Uterus (tissue), 4 donors: Measurements from ENCODE around the gene SMARCA4. TPM values are rescaled to one million over a fixed set of nuclear protein-coding genes. Genes with fewer than 3 reads are reported as not detected.
A peak's percentile ranks its signal among the peaks of the same experiment; 100 is the strongest.

ENCODE experiments used
- DNase-seq, 2 donors: peaks; one replicate each; pipeline ENCODE4 v3.0.0-alpha.2; 2019 to 2020
- H3K27ac ChIP-seq, 2 donors: fragments of 200-600 bp; sonication (generic); 1 replicate in 1 of 2; 2 replicates in 1 of 2; pipeline ENCODE4 v1.5.1; 2016 to 2018
- H3K27me3 ChIP-seq, 2 donors: fragments of 200-600 bp; sonication (generic); one replicate each; pipeline ENCODE4 v1.5.1; 2018 to 2019; ENCODE audit warnings: control low read depth in 1 of 2
- H3K36me3 ChIP-seq, 2 donors: fragments of 200-600 bp; sonication (generic); one replicate each; pipeline ENCODE4 v1.5.1; 2019; ENCODE audit warnings: control low read depth in 1 of 2
- H3K4me1 ChIP-seq, 2 donors: fragments of 200-600 bp; sonication (generic); one replicate each; pipeline ENCODE4 v1.5.1; 2018 to 2019; ENCODE audit warnings: control low read depth in 1 of 2
- H3K4me3 ChIP-seq, 2 donors: fragments of 200-600 bp; sonication (generic); 1 replicate in 1 of 2; 2 replicates in 1 of 2; pipeline ENCODE4 v1.5.1; 2018 to 2019; ENCODE audit warnings: mild to moderate bottlenecking in 1 of 2
- H3K9me3 ChIP-seq, 2 donors: fragments of 200-600 bp; sonication (generic); one replicate each; pipeline ENCODE4 v1.5.1; 2019; ENCODE audit warnings: control low read depth in 1 of 2
- POLR2A ChIP-seq, 2 donors: fragments of 450-650 bp; IDR thresholded peaks; one replicate each; pipeline ENCODE4 v1.6.1; 2016; ENCODE audit warnings: antibody characterized with exemption in 2 of 2, mild to moderate bottlenecking in 1 of 2, moderate library complexity in 1 of 2
- intact Hi-C: fragments of 100-400 bp; cut with DNase I; formaldehyde crosslinking; loops from one replicate; pipeline ENCODE4 v1.15.1; 2023; ENCODE audit warnings: low total_unique reads
- total RNA-seq, 4 donors: library from RNA; depleted of rRNA in 3 of 4; stranded (reverse); fragments of >200 nt in 3 of 4; gene quantifications; one replicate each; pipeline versions ENCODE4 v1.1.0 to v1.2.4, GENCODE V29; 2014 to 2023
- TF ChIP-seq, protein P1 (sequence below), 4 experiments: fragments of 200-600 bp in 2 of 4; fragments of 450-650 bp in 2 of 4; sonication (generic) in 2 of 4; IDR thresholded peaks; one replicate each; pipeline ENCODE4 v1.5.1; 2016 to 2019; ENCODE audit warnings: antibody characterized with exemption in 4 of 4, mild to moderate bottlenecking in 2 of 4, moderate library complexity in 1 of 4
- donor health status: DM: yes; HTN: yes; CAD: no.

The SMARCA4 gene
- total RNA-seq, 4 donors from 2014 or later: 44.6 to 78.7 (median 76.2) TPM

- no peaks in the 10 kb centered on the region for H3K9me3 ChIP-seq
- no peak overlapping the region for H3K4me3 ChIP-seq
- DNase-seq: no peak
- H3K27ac ChIP-seq: no peak overlapping the region
- no peak for TF ChIP-seq POLR2A (IDR thresholded peaks at IDR 0.05)
- TF ChIP-seq, protein P1, sequence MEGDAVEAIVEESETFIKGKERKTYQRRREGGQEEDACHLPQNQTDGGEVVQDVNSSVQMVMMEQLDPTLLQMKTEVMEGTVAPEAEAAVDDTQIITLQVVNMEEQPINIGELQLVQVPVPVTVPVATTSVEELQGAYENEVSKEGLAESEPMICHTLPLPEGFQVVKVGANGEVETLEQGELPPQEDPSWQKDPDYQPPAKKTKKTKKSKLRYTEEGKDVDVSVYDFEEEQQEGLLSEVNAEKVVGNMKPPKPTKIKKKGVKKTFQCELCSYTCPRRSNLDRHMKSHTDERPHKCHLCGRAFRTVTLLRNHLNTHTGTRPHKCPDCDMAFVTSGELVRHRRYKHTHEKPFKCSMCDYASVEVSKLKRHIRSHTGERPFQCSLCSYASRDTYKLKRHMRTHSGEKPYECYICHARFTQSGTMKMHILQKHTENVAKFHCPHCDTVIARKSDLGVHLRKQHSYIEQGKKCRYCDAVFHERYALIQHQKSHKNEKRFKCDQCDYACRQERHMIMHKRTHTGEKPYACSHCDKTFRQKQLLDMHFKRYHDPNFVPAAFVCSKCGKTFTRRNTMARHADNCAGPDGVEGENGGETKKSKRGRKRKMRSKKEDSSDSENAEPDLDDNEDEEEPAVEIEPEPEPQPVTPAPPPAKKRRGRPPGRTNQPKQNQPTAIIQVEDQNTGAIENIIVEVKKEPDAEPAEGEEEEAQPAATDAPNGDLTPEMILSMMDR (IDR thresholded peaks at IDR 0.05): no peak
- no peaks in the 10 kb centered on the region for H3K36me3 ChIP-seq
- intact Hi-C loops: loop anchor here (5.0 to 10.0 kb wide), 2 partner anchors 93 to 170 kb away; no protein-coding TSS in a partner anchor
- no peaks in the 10 kb centered on the region for H3K27me3 ChIP-seq
- no peaks in the 10 kb centered on the region for H3K4me1 ChIP-seq
These were observed 73.8 kb downstream of the SMARCA4 start for GRCh38 chr19:11034449-11035213.

DNA sequence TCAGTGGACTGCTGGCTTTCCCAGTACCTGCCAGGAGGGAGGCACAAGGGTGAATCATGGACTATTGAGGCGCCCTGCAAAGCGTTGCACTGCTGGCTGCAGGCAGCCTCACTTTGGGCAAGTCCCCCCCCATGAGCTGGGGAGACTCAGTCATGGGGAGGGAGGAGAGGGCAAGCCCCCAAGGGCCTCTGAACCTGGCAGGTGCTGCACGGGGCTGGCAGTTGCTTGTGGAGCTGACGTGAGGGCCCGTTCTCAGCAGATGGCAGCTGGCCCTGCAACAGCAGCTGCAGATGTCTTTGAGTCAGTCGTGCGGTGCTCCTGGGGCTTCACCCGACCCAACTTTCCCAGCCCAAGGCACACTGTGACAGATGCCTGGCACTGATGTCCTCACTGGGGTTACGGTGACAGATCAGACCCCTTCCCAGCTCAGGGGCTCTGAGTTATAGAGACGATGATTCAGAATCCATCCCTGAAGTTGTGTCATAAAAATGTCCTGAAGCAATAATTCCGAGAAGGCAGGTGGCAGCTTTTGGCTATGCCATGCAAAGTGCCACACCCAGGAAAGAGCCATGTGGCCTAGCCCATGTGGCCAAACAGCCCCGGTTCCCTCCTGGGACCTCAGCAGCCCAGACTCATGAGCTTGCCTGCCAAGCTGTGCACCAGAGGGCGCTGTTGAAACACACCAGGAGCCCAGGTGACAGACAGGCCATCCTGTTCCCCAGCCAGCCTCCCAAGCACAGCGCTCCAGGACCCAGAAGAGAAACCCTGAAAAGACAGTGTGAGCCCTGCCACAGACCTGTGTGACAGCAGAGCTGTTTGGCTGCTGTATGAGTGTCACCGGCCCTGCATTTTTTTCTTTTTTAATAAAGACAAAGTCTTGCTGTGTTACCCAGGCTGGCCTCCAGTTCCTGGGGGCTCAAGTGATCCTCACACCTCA is 74.9 kb downstream of the SMARCA4 start:
- peak; percentile 89 to 91 for DNase-seq
- Histone ChIP-seq H3K4me1 (no peaks in the 10 kb centered on the region), H3K27ac (peak overlapping the region in 1 of 2 donors; percentile 23), H3K4me3 (no peak overlapping the region), H3K9me3 (no peaks in the 10 kb centered on the region), H3K36me3 (no peaks in the 10 kb centered on the region), H3K27me3 (no peaks in the 10 kb centered on the region)
- peak in 1 of 2 donors; percentile 4 for TF ChIP-seq POLR2A (IDR thresholded peaks at IDR 0.05)
- TF ChIP-seq, protein P1 (IDR thresholded peaks at IDR 0.05): peak; percentile 83 to 92 (median 88)
- intact Hi-C loops: loop anchor here (10.0 kb wide), 1 partner anchor 169 kb away; no protein-coding TSS in a partner anchor

DNA sequence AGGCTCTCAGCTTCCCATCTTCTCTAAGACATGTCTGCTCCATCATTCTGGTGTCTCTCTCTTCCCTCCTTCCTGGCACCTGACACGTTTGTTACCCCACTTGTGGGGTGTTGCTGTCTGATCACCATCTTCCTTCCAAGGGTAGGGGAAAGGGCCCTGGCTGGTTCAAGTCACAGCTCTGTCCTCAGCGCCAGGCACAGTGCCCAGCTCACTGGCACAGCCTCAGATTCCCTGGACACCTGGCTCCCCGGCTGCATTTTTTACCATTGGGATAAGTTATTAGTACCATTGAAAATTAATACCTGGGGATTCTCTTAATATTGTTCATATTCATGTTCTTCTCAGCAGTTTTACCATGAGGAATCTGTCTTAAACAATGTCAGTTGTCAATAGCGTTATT is 77.7 kb downstream of the SMARCA4 start:
- no peak for DNase-seq
- no peaks in the 10 kb centered on the region for H3K36me3 ChIP-seq
- no peaks in the 10 kb centered on the region for H3K4me1 ChIP-seq
- no peaks in the 10 kb centered on the region for H3K9me3 ChIP-seq
- no peak for TF ChIP-seq POLR2A (IDR thresholded peaks at IDR 0.05)
- TF ChIP-seq, protein P1 (IDR thresholded peaks at IDR 0.05): no peak
- intact Hi-C loops: loop anchor here (10.0 kb wide), 1 partner anchor 166 kb away; no protein-coding TSS in a partner anchor
- H3K27ac ChIP-seq: no peak overlapping the region
- H3K27me3 ChIP-seq: no peaks in the 10 kb centered on the region
- H3K4me3 ChIP-seq: no peak overlapping the region

DNA sequence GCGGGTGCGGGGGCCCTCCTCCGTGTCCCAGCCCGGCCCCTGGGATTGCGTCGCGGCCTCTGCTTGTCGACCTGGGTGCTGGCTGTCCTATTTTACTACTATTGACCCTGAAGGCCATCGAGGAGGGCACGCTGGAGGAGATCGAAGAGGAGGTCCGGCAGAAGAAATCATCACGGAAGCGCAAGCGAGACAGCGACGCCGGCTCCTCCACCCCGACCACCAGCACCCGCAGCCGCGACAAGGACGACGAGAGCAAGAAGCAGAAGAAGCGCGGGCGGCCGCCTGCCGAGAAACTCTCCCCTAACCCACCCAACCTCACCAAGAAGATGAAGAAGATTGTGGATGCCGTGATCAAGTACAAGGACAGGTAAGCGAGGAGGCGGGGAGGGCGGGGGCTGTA is 80.4 kb downstream of the SMARCA4 start:
- H3K36me3 ChIP-seq: no peaks in the 10 kb centered on the region
- TF ChIP-seq, protein P1 (IDR thresholded peaks at IDR 0.05): no peak
- TF ChIP-seq POLR2A (IDR thresholded peaks at IDR 0.05): no peak
- intact Hi-C loops: no loop called here
- no peaks in the 10 kb centered on the region for H3K27me3 ChIP-seq
- no peaks in the 10 kb centered on the region for H3K4me1 ChIP-seq
- DNase-seq: no peak
- H3K4me3 ChIP-seq: no peak overlapping the region
- H3K27ac ChIP-seq: no peak overlapping the region
- H3K9me3 ChIP-seq: no peaks in the 10 kb centered on the region
